ENCODE data around the gene NKAPL.

The NKAPL gene

GRCh38 chr6:28258877-28259777, at the start of gene NKAPL:
TSS of gene NKAPL (plus strand) at chr6:28259297. CDS start at chr6:28259372, 75 bp downstream.
- peak in 1 of 2 experiments; percentile 28 for DNase-seq (ENCODE audit: low read depth in 2 of 2)

- DNase-seq (ENCODE audit: low read depth in 2 of 2), result no peak
Observed at GRCh38 chr6:28209753-28210535, 49.2 kb upstream of the NKAPL start.

GRCh38 chr6:28211840-28212509, 47.1 kb upstream of the NKAPL start:
- no peak for DNase-seq (ENCODE audit: low read depth in 2 of 2)

- DNase-seq (ENCODE audit: low read depth in 2 of 2), result peak; percentile 51 to 53
Observed at GRCh38 chr6:28212510-28213212, 46.4 kb upstream of the NKAPL start.

GRCh38 chr6:28213213-28213523, 45.9 kb upstream of the NKAPL start:
- no peak for DNase-seq (ENCODE audit: low read depth in 2 of 2)

- DNase-seq (ENCODE audit: low read depth in 2 of 2), result no peak
Observed at GRCh38 chr6:28215425-28215824, 43.7 kb upstream of the NKAPL start.

- no peak for DNase-seq (ENCODE audit: low read depth in 2 of 2)
Observed at GRCh38 chr6:28217890-28218289, 41.2 kb upstream of the NKAPL start.

GRCh38 chr6:28218312-28219248, 40.5 kb upstream of the NKAPL start:
- DNase-seq (ENCODE audit: low read depth in 2 of 2), result peak; percentile 28 to 36

GRCh38 chr6:28220257-28221133, 38.6 kb upstream of the NKAPL start:
- DNase-seq (ENCODE audit: low read depth in 2 of 2), result no peak

GRCh38 chr6:28224131-28225055, 34.7 kb upstream of the NKAPL start:
- no peak for DNase-seq (ENCODE audit: low read depth in 2 of 2)

- peak; percentile 54 to 55 for DNase-seq (ENCODE audit: low read depth in 2 of 2)
Observed at GRCh38 chr6:28225056-28225834, 33.9 kb upstream of the NKAPL start, which contains the start of gene ZSCAN9. TSS of gene ZSCAN9 (plus strand) at chr6:28225275. CDS start at chr6:28227085, 1,810 bp downstream.

GRCh38 chr6:28226460-28226859, 32.6 kb upstream of the NKAPL start:
- DNase-seq (ENCODE audit: low read depth in 2 of 2), result no peak

- DNase-seq (ENCODE audit: low read depth in 2 of 2), result no peak
Observed at GRCh38 chr6:28232785-28233184, 26.3 kb upstream of the NKAPL start.

GRCh38 chr6:28235912-28236452, 23.1 kb upstream of the NKAPL start:
- no peak for DNase-seq (ENCODE audit: low read depth in 2 of 2)

- DNase-seq (ENCODE audit: low read depth in 2 of 2), result no peak
Observed at GRCh38 chr6:28239636-28240035, 19.5 kb upstream of the NKAPL start.

- DNase-seq (ENCODE audit: low read depth in 2 of 2), result no peak
Observed at GRCh38 chr6:28240471-28240870, 18.6 kb upstream of the NKAPL start.

- no peak for DNase-seq (ENCODE audit: low read depth in 2 of 2)
Observed at GRCh38 chr6:28243946-28244345, 15.2 kb upstream of the NKAPL start.
